ENCODE results near the gene PHACTR1.

- TF ChIP-seq CTCF (conservative IDR thresholded peaks at IDR 0.05; ENCODE audit: low read depth, low read length) (no peak), EZH2 (IDR thresholded peaks at IDR 0.05; ENCODE audit: low read length, unreplicated experiment) (no peak), EZH2phosphoT487 (IDR thresholded peaks at IDR 0.05; ENCODE audit: borderline replicate concordance, low read length) (no peak)
These were observed 322.2 kb downstream of the PHACTR1 start for GRCh38 chr6:13038741-13039190.

Data from PC-3 (cell line).